Measurements from ENCODE around the gene FAF1. TPM values are rescaled to one million over a fixed set of nuclear protein-coding genes. Genes with fewer than 3 reads are reported as not detected.

The FAF1 gene
- total and polyA plus RNA-seq, 9 donors = 23.1 to 76.0 (median 57.1) TPM

- H3K4me3 ChIP-seq = no peak overlapping the region
- 22 to 36% (median 25%) methylated on average over 2 of the region's 2 CpGs for WGBS, 3 donors
- H3K4me1 ChIP-seq (ENCODE audit: insufficient read depth) = peaks cover 2% of the 10 kb centered on the region
- H3K36me3 ChIP-seq = no peaks in the 10 kb centered on the region
- intact Hi-C loops (cut with DNase I) = no loop called here
- DNase-seq = no peak
- no peaks in the 10 kb centered on the region for H3K9me3 ChIP-seq
- H3K27ac ChIP-seq = no peak overlapping the region
- no peaks in the 10 kb centered on the region for H3K27me3 ChIP-seq
- TF ChIP-seq EP300 (IDR thresholded peaks at IDR 0.05) (no peak), POLR2A (IDR thresholded peaks at IDR 0.05) (no peak)
- TF ChIP-seq, protein P1, sequence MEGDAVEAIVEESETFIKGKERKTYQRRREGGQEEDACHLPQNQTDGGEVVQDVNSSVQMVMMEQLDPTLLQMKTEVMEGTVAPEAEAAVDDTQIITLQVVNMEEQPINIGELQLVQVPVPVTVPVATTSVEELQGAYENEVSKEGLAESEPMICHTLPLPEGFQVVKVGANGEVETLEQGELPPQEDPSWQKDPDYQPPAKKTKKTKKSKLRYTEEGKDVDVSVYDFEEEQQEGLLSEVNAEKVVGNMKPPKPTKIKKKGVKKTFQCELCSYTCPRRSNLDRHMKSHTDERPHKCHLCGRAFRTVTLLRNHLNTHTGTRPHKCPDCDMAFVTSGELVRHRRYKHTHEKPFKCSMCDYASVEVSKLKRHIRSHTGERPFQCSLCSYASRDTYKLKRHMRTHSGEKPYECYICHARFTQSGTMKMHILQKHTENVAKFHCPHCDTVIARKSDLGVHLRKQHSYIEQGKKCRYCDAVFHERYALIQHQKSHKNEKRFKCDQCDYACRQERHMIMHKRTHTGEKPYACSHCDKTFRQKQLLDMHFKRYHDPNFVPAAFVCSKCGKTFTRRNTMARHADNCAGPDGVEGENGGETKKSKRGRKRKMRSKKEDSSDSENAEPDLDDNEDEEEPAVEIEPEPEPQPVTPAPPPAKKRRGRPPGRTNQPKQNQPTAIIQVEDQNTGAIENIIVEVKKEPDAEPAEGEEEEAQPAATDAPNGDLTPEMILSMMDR (IDR thresholded peaks at IDR 0.05) = no peak
Observed at GRCh38 chr1:50658459-50659076, 301.5 kb downstream of the FAF1 start.

DNA sequence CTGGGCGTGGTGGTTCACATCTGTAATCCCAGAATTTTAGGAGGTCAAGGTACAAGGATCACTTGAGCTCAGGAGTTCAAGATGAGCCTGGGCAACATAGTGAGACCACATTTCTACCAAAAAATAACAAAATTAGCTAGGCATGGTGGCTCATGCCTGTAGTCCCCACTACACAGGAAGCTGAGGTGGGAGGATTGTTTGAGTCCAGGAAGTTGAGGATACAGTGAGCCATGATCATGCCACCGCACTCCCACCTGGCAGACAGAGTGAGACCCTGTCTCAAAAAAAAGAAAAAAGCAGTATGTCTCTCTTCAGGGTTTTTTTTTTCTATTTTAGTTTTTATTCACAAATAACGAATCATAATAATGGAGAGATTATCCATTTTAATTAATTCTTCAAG lies 303.1 kb downstream of the FAF1 start:
- H3K27me3 ChIP-seq = no peaks in the 10 kb centered on the region
- no peaks in the 10 kb centered on the region for H3K36me3 ChIP-seq
- intact Hi-C loops (cut with DNase I) = no loop called here
- no peak overlapping the region for H3K4me3 ChIP-seq
- H3K27ac ChIP-seq = no peak overlapping the region
- TF ChIP-seq, protein P1 (IDR thresholded peaks at IDR 0.05) = no peak
- TF ChIP-seq POLR2A (IDR thresholded peaks at IDR 0.05) (no peak), EP300 (IDR thresholded peaks at IDR 0.05) (no peak)
- DNase-seq = no peak
- H3K9me3 ChIP-seq = no peaks in the 10 kb centered on the region
- H3K4me1 ChIP-seq (ENCODE audit: insufficient read depth) = peaks cover 2% of the 10 kb centered on the region
- 91 to 94% (median 91%) methylated on average over 3 of the region's 3 CpGs for WGBS, 3 donors

GRCh38 chr1:50651476-50652263 lies 308.4 kb downstream of the FAF1 start:
- DNase-seq = no peak
- no peak overlapping the region for H3K27ac ChIP-seq
- no peaks in the 10 kb centered on the region for H3K36me3 ChIP-seq
- WGBS, 3 donors = 59 to 63% (median 62%) methylated on average over 3 of the region's 3 CpGs
- no peaks in the 10 kb centered on the region for H3K27me3 ChIP-seq
- intact Hi-C loops (cut with DNase I) = no loop called here
- no peak overlapping the region for H3K4me3 ChIP-seq
- no peaks in the 10 kb centered on the region for H3K4me1 ChIP-seq (ENCODE audit: insufficient read depth)
- H3K9me3 ChIP-seq = no peaks in the 10 kb centered on the region
- TF ChIP-seq, protein P1 (IDR thresholded peaks at IDR 0.05) = no peak
- TF ChIP-seq EP300 (IDR thresholded peaks at IDR 0.05) (no peak), POLR2A (IDR thresholded peaks at IDR 0.05) (no peak)

- H3K4me3 ChIP-seq = no peak overlapping the region
- no peak for DNase-seq
- H3K27ac ChIP-seq = no peak overlapping the region
- intact Hi-C loops (cut with DNase I) = loop anchor here in 2 of 4 donors (10.0 kb wide), 2 partner anchors 48 to 58 kb away; no protein-coding TSS in a partner anchor
- no peaks in the 10 kb centered on the region for H3K27me3 ChIP-seq
- no peaks in the 10 kb centered on the region for H3K36me3 ChIP-seq
- 96 to 100% (median 97%) methylated on average over 2 of the region's 2 CpGs for WGBS, 3 donors
- H3K4me1 ChIP-seq (ENCODE audit: insufficient read depth) = peaks cover 3% of the 10 kb centered on the region
- no peaks in the 10 kb centered on the region for H3K9me3 ChIP-seq
- TF ChIP-seq, protein P1 (IDR thresholded peaks at IDR 0.05) = no peak
- TF ChIP-seq POLR2A (IDR thresholded peaks at IDR 0.05) (no peak), EP300 (IDR thresholded peaks at IDR 0.05) (no peak)
Observed at GRCh38 chr1:50646526-50646925, 313.5 kb downstream of the FAF1 start.

Measured in ovary (tissue), 9 donors.